Measurements from ENCODE around the gene HPDL.
A peak's percentile ranks its signal among the peaks of the same experiment; 100 is the strongest.

HPDL gene

DNA sequence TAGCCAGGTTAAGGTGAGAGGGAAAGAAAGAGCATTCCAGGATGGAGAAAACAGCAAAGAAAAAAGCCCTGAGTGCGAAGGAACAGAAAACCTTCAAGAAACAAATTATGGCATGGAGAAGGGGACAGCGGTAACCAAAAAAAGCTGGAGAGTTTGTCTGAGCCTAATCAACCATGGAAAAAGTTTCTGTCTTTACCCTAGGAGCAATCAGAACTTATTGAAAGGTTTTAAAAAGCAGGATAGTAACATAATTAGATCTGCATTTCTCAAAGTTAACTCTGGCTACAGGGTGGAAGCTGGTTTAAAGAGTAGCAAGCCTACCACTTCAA lies 26.1 kb upstream of the HPDL start:
- Histone ChIP-seq H3K9me3 (ENCODE audit: control insufficient read depth in 5 of 5, low read length in 5 of 5) (no peaks in the 10 kb centered on the region), H3K27ac (ENCODE audit: low read depth, low read length) (no peak overlapping the region), H3K36me3 (ENCODE audit: control insufficient read depth in 5 of 5, insufficient read depth in 5 of 5, low read length in 5 of 5) (no peaks in the 10 kb centered on the region), H3K4me3 (ENCODE audit: low read depth in 1 of 5, low read length in 5 of 5) (no peak overlapping the region), H3K27me3 (ENCODE audit: control insufficient read depth in 5 of 5, insufficient read depth in 4 of 5, low read length in 5 of 5) (no peaks in the 10 kb centered on the region), H3K4me1 (ENCODE audit: control insufficient read depth in 5 of 5, insufficient read depth in 5 of 5, low read length in 5 of 5) (peaks cover 0 to 18% (median 12%) of the 10 kb centered on the region in 5 donors), H3K9ac (ENCODE audit: low read length in 5 of 5) (no peak overlapping the region)

DNA sequence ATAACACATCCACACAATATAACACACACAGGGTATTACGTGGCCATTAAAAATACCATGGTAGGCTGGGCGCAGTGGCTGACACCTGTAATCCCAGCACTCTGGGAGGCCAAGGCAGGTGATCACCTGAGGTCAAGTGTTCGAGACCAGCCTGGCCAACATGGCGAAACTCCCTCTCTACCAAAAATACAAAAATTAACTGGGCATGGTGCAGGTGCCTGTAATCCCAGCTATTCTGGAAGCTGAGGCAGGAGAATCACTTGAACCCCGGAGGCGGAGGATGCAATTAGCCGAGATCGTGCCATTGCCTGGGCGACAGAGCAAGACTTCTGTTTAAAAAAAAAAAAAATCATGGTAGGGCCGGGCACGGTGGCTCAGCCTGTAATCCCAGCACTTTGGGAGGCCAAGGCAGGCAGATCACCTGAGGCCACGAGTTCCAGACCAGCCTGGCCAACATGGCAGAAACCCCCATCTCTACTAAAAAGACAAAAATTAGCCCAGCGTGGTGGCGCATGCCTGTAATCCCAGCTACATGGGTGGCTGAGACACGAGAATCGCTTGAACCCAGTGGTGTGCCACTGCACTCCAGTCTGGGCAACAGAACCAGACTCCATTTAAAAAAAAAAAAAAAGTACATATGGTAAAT lies 24.1 kb upstream of the HPDL start:
- Histone ChIP-seq H3K9ac (ENCODE audit: low read length in 5 of 5) (peak overlapping the region in 4 of 5 donors; percentile 59 to 81 (median 74)), H3K4me3 (ENCODE audit: low read depth in 1 of 5, low read length in 5 of 5) (peak overlapping the region; percentile 63 to 71 (median 71)), H3K27ac (ENCODE audit: low read depth, low read length) (no peak overlapping the region)

GRCh38 chr1:45303520-45304310 lies 23.0 kb upstream of the HPDL start:
- Histone ChIP-seq H3K4me3 (ENCODE audit: low read depth in 1 of 5, low read length in 5 of 5) (peak overlapping the region; percentile 82 to 91 (median 85)), H3K9ac (ENCODE audit: low read length in 5 of 5) (peak overlapping the region in 4 of 5 donors; percentile 75 to 87 (median 81)), H3K9me3 (ENCODE audit: control insufficient read depth in 5 of 5, low read length in 5 of 5) (no peaks in the 10 kb centered on the region), H3K27me3 (ENCODE audit: control insufficient read depth in 5 of 5, insufficient read depth in 4 of 5, low read length in 5 of 5) (no peaks in the 10 kb centered on the region), H3K36me3 (ENCODE audit: control insufficient read depth in 5 of 5, insufficient read depth in 5 of 5, low read length in 5 of 5) (no peaks in the 10 kb centered on the region), H3K27ac (ENCODE audit: low read depth, low read length) (peak overlapping the region; percentile 69), H3K4me1 (ENCODE audit: control insufficient read depth in 5 of 5, insufficient read depth in 5 of 5, low read length in 5 of 5) (peaks cover 0 to 18% (median 12%) of the 10 kb centered on the region in 5 donors)

More for the DNA sequence above, 24.1 kb upstream of the HPDL start:
- H3K4me1 ChIP-seq (ENCODE audit: control insufficient read depth in 5 of 5, insufficient read depth in 5 of 5, low read length in 5 of 5), result peaks cover 0 to 18% (median 12%) of the 10 kb centered on the region in 5 donors
- no peaks in the 10 kb centered on the region for H3K27me3 ChIP-seq (ENCODE audit: control insufficient read depth in 5 of 5, insufficient read depth in 4 of 5, low read length in 5 of 5)
- no peaks in the 10 kb centered on the region for H3K9me3 ChIP-seq (ENCODE audit: control insufficient read depth in 5 of 5, low read length in 5 of 5)
- H3K36me3 ChIP-seq (ENCODE audit: control insufficient read depth in 5 of 5, insufficient read depth in 5 of 5, low read length in 5 of 5), result no peaks in the 10 kb centered on the region

GRCh38 chr1:45304311-45305081 lies 22.2 kb upstream of the HPDL start:
- peaks cover 0 to 18% (median 12%) of the 10 kb centered on the region in 5 donors for H3K4me1 ChIP-seq (ENCODE audit: control insufficient read depth in 5 of 5, insufficient read depth in 5 of 5, low read length in 5 of 5)
- H3K4me3 ChIP-seq (ENCODE audit: low read depth in 1 of 5, low read length in 5 of 5), result peak overlapping the region; percentile 82 to 91 (median 85)
- H3K27me3 ChIP-seq (ENCODE audit: control insufficient read depth in 5 of 5, insufficient read depth in 4 of 5, low read length in 5 of 5), result no peaks in the 10 kb centered on the region
- H3K9me3 ChIP-seq (ENCODE audit: control insufficient read depth in 5 of 5, low read length in 5 of 5), result no peaks in the 10 kb centered on the region
- H3K36me3 ChIP-seq (ENCODE audit: control insufficient read depth in 5 of 5, insufficient read depth in 5 of 5, low read length in 5 of 5), result no peaks in the 10 kb centered on the region
- H3K9ac ChIP-seq (ENCODE audit: low read length in 5 of 5), result peak overlapping the region in 4 of 5 donors; percentile 68 to 87 (median 80)
- H3K27ac ChIP-seq (ENCODE audit: low read depth, low read length), result peak overlapping the region; percentile 69

DNA sequence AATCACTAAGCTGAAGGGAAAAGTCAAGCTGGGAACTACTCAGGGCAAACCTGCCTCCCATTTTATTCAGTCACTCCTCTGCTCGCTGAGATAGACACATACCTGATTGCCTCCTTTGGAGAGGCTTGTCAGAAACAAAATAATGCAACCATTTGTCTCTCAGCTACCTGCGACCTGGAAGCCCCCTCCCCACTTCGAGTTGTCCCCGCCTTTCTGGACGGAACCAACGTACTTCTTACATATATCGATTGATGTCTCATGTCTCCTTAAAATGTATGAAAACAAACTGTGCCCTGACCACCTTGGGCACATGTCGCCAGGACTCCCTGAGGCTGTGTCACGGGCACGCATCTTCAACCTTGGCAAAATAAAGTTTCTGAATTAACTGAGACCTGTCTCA lies 21.5 kb upstream of the HPDL start:
- Histone ChIP-seq H3K9ac (ENCODE audit: low read length in 5 of 5) (no peak overlapping the region), H3K27ac (ENCODE audit: low read depth, low read length) (no peak overlapping the region), H3K9me3 (ENCODE audit: control insufficient read depth in 5 of 5, low read length in 5 of 5) (no peaks in the 10 kb centered on the region), H3K36me3 (ENCODE audit: control insufficient read depth in 5 of 5, insufficient read depth in 5 of 5, low read length in 5 of 5) (no peaks in the 10 kb centered on the region), H3K4me3 (ENCODE audit: low read depth in 1 of 5, low read length in 5 of 5) (no peak overlapping the region), H3K27me3 (ENCODE audit: control insufficient read depth in 5 of 5, insufficient read depth in 4 of 5, low read length in 5 of 5) (no peaks in the 10 kb centered on the region), H3K4me1 (ENCODE audit: control insufficient read depth in 5 of 5, insufficient read depth in 5 of 5, low read length in 5 of 5) (peaks cover 0 to 18% (median 12%) of the 10 kb centered on the region in 5 donors)

DNA sequence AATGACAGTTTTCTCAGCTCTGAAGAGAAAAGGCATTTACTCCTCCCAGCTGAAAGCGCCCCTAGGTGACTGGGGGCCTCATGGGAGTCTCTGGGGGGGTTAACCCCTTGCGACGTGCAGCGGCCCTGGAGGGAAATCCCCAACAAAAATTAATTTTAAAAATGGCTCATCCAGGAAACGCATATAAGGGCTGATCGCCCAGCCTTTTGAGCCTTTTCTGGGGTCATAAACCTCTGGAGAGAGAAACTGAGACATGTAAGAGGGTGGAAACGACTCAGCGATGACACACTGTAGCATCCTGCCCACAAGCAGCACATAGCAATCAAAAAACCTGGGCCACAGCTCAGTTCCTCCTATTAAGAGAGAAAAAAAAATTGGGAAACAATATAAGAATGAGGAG lies 20.4 kb upstream of the HPDL start:
- H3K36me3 ChIP-seq (ENCODE audit: control insufficient read depth in 5 of 5, insufficient read depth in 5 of 5, low read length in 5 of 5), result no peaks in the 10 kb centered on the region
- H3K27ac ChIP-seq (ENCODE audit: low read depth, low read length), result no peak overlapping the region
- no peak overlapping the region for H3K9ac ChIP-seq (ENCODE audit: low read length in 5 of 5)
- peaks cover 0 to 18% (median 12%) of the 10 kb centered on the region in 5 donors for H3K4me1 ChIP-seq (ENCODE audit: control insufficient read depth in 5 of 5, insufficient read depth in 5 of 5, low read length in 5 of 5)
- no peaks in the 10 kb centered on the region for H3K27me3 ChIP-seq (ENCODE audit: control insufficient read depth in 5 of 5, insufficient read depth in 4 of 5, low read length in 5 of 5)
- H3K9me3 ChIP-seq (ENCODE audit: control insufficient read depth in 5 of 5, low read length in 5 of 5), result no peaks in the 10 kb centered on the region
- no peak overlapping the region for H3K4me3 ChIP-seq (ENCODE audit: low read depth in 1 of 5, low read length in 5 of 5)

GRCh38 chr1:45306905-45307304 lies 19.8 kb upstream of the HPDL start:
- H3K27me3 ChIP-seq (ENCODE audit: control insufficient read depth in 5 of 5, insufficient read depth in 4 of 5, low read length in 5 of 5), result no peaks in the 10 kb centered on the region
- H3K4me1 ChIP-seq (ENCODE audit: control insufficient read depth in 5 of 5, insufficient read depth in 5 of 5, low read length in 5 of 5), result peaks cover 0 to 18% (median 12%) of the 10 kb centered on the region in 5 donors
- no peak overlapping the region for H3K9ac ChIP-seq (ENCODE audit: low read length in 5 of 5)
- no peak overlapping the region for H3K4me3 ChIP-seq (ENCODE audit: low read depth in 1 of 5, low read length in 5 of 5)
- no peaks in the 10 kb centered on the region for H3K36me3 ChIP-seq (ENCODE audit: control insufficient read depth in 5 of 5, insufficient read depth in 5 of 5, low read length in 5 of 5)
- H3K9me3 ChIP-seq (ENCODE audit: control insufficient read depth in 5 of 5, low read length in 5 of 5), result no peaks in the 10 kb centered on the region
- no peak overlapping the region for H3K27ac ChIP-seq (ENCODE audit: low read depth, low read length)

DNA sequence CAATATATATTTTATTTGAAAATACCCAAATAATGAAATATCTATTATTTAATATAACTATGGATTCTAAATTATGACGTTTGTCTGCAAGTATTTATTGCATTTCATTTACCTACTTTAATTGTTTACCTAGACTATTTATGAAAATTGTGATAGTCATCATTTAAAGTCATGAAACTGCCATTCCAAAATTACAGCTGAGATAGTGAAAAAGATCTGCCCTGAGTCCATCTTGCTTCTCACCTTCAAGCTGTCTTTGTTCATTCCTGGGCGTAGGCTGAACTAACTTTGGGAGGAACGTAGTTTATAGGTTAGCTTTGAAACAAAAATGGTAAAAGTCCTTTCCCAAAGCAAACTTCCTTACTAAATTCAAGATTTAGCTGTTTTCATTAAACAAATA lies 12.4 kb upstream of the HPDL start:
- H3K9ac ChIP-seq (ENCODE audit: low read length in 5 of 5), result no peak overlapping the region
- H3K4me3 ChIP-seq (ENCODE audit: low read depth in 1 of 5, low read length in 5 of 5), result no peak overlapping the region
- no peaks in the 10 kb centered on the region for H3K9me3 ChIP-seq (ENCODE audit: control insufficient read depth in 5 of 5, low read length in 5 of 5)
- H3K27ac ChIP-seq (ENCODE audit: low read depth, low read length), result no peak overlapping the region
- no peaks in the 10 kb centered on the region for H3K4me1 ChIP-seq (ENCODE audit: control insufficient read depth in 5 of 5, insufficient read depth in 5 of 5, low read length in 5 of 5)
- peaks cover 0 to 3% (median 0%) of the 10 kb centered on the region in 5 donors for H3K27me3 ChIP-seq (ENCODE audit: control insufficient read depth in 5 of 5, insufficient read depth in 4 of 5, low read length in 5 of 5)
- no peaks in the 10 kb centered on the region for H3K36me3 ChIP-seq (ENCODE audit: control insufficient read depth in 5 of 5, insufficient read depth in 5 of 5, low read length in 5 of 5)

DNA sequence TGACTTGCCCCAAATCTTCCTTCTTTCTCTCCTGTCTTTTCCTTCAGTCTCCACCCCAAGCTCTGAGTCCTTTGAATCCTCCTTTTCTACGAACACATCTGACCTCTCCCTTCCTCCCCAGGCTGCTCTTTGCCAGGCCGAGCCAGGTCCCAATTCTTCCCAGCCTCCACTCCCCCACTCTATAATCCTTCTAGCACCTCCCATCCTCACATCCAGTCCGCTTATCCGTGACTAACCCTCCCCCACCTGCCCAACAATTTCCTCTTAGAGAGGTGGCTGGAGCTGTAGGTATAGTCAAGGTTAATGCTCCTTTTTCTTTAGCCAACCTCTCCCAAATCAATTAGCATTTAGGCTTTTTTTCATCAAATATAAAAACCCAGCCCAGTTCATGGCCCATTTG lies 9.5 kb upstream of the HPDL start:
- Histone ChIP-seq H3K36me3 (ENCODE audit: control insufficient read depth in 5 of 5, insufficient read depth in 5 of 5, low read length in 5 of 5) (no peaks in the 10 kb centered on the region), H3K9me3 (ENCODE audit: control insufficient read depth in 5 of 5, low read length in 5 of 5) (no peaks in the 10 kb centered on the region), H3K27me3 (ENCODE audit: control insufficient read depth in 5 of 5, insufficient read depth in 4 of 5, low read length in 5 of 5) (peaks cover 0 to 3% (median 0%) of the 10 kb centered on the region in 5 donors), H3K9ac (ENCODE audit: low read length in 5 of 5) (no peak overlapping the region), H3K4me1 (ENCODE audit: control insufficient read depth in 5 of 5, insufficient read depth in 5 of 5, low read length in 5 of 5) (no peaks in the 10 kb centered on the region), H3K27ac (ENCODE audit: low read depth, low read length) (no peak overlapping the region), H3K4me3 (ENCODE audit: low read depth in 1 of 5, low read length in 5 of 5) (no peak overlapping the region)

DNA sequence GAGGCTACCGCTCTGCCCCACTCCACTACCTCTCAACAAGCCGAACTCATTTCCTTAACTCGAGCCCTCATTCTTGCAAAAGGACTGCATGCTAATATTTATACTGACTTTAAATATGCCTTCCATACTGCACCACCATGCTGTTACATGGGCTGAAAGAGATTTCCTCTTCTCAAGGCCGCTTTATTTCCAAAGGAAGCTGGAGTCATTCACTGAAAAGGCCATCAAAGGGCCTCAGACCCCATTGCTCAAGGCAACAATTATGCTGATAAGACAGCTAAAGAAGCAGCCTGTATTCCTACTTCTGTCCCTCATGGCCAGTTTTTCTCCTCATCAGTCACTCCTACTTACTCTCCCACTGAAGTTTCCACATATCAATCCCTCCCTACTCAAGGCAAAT lies 6.9 kb upstream of the HPDL start:
- Histone ChIP-seq H3K27ac (ENCODE audit: low read depth, low read length) (no peak overlapping the region), H3K9me3 (ENCODE audit: control insufficient read depth in 5 of 5, low read length in 5 of 5) (no peaks in the 10 kb centered on the region), H3K27me3 (ENCODE audit: control insufficient read depth in 5 of 5, insufficient read depth in 4 of 5, low read length in 5 of 5) (peaks cover 0 to 3% (median 0%) of the 10 kb centered on the region in 5 donors)

More for the DNA sequence above, 6.9 kb upstream of the HPDL start:
- no peaks in the 10 kb centered on the region for H3K4me1 ChIP-seq (ENCODE audit: control insufficient read depth in 5 of 5, insufficient read depth in 5 of 5, low read length in 5 of 5)
- no peak overlapping the region for H3K9ac ChIP-seq (ENCODE audit: low read length in 5 of 5)
- no peaks in the 10 kb centered on the region for H3K36me3 ChIP-seq (ENCODE audit: control insufficient read depth in 5 of 5, insufficient read depth in 5 of 5, low read length in 5 of 5)
- H3K4me3 ChIP-seq (ENCODE audit: low read depth in 1 of 5, low read length in 5 of 5), result no peak overlapping the region
